ENCODE data around the gene ARHGAP44. TPM values are rescaled to one million over a fixed set of nuclear protein-coding genes. Genes with fewer than 3 reads are reported as not detected.

ARHGAP44 gene
- total RNA-seq, 1 donor from 2014 or later: 17.5 TPM

DNA sequence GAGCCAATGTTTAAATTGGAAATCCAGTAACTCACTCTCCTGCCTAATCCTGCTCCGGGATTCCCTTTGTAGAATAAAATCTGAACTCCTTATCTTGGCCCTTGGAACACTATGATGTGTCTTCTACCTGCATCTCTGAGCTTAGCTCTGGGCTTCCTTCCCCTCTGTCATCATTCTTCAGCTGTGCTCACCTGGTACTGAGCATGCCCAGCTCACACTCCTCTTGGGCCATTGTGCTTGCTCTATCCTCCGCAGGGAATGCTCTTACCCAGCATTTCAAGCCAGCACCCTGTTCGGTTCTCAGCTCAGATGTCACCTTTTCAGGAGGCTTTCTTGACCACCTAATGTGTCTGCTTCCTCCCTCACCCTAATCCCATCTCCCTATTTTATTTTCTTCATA lies 112.7 kb downstream of the ARHGAP44 start:
- no peak for DNase-seq
- Mint-ChIP-seq H3K27ac (ENCODE audit: unreplicated experiment) (no peak overlapping the region), H3K9me3 (ENCODE audit: unreplicated experiment) (peaks cover 4% of the 10 kb centered on the region), H3K4me1 (ENCODE audit: low read depth, unreplicated experiment) (no peaks in the 10 kb centered on the region), H3K4me3 (ENCODE audit: unreplicated experiment) (no peak overlapping the region), H3K27me3 (ENCODE audit: unreplicated experiment) (peaks cover 6% of the 10 kb centered on the region), H3K36me3 (ENCODE audit: unreplicated experiment) (peaks cover 15% of the 10 kb centered on the region)
- TF ChIP-seq, protein P1, sequence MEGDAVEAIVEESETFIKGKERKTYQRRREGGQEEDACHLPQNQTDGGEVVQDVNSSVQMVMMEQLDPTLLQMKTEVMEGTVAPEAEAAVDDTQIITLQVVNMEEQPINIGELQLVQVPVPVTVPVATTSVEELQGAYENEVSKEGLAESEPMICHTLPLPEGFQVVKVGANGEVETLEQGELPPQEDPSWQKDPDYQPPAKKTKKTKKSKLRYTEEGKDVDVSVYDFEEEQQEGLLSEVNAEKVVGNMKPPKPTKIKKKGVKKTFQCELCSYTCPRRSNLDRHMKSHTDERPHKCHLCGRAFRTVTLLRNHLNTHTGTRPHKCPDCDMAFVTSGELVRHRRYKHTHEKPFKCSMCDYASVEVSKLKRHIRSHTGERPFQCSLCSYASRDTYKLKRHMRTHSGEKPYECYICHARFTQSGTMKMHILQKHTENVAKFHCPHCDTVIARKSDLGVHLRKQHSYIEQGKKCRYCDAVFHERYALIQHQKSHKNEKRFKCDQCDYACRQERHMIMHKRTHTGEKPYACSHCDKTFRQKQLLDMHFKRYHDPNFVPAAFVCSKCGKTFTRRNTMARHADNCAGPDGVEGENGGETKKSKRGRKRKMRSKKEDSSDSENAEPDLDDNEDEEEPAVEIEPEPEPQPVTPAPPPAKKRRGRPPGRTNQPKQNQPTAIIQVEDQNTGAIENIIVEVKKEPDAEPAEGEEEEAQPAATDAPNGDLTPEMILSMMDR (IDR thresholded peaks at IDR 0.05; ENCODE audit: partially characterized antibody, unreplicated experiment): no peak

DNA sequence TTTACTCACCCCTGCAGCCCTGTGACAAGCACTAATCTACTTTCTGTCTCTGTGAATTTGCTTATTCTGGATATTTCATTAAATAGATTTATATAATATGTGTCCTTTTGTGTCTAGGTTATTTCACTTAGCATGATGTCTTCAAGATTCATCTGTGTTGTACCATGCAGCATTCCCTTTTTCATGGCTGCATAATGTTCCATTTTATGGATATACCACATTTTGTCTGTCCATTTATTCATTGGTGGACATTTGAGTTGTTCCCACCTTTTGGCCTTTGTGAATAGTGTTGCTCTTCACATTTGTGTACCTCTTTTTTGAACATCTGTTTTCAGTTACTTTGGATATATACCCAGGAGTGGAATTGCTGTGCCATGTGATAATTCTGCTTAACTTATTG lies 118.2 kb downstream of the ARHGAP44 start:
- no peaks in the 10 kb centered on the region for H3K4me1 Mint-ChIP-seq (ENCODE audit: low read depth, unreplicated experiment)
- H3K27ac Mint-ChIP-seq (ENCODE audit: unreplicated experiment): no peak overlapping the region
- no peaks in the 10 kb centered on the region for H3K9me3 Mint-ChIP-seq (ENCODE audit: unreplicated experiment)
- TF ChIP-seq, protein P1 (IDR thresholded peaks at IDR 0.05; ENCODE audit: partially characterized antibody, unreplicated experiment): no peak
- H3K4me3 Mint-ChIP-seq (ENCODE audit: unreplicated experiment): no peak overlapping the region
- peaks cover 11% of the 10 kb centered on the region for H3K36me3 Mint-ChIP-seq (ENCODE audit: unreplicated experiment)
- DNase-seq: no peak
- H3K27me3 Mint-ChIP-seq (ENCODE audit: unreplicated experiment): no peaks in the 10 kb centered on the region

DNA sequence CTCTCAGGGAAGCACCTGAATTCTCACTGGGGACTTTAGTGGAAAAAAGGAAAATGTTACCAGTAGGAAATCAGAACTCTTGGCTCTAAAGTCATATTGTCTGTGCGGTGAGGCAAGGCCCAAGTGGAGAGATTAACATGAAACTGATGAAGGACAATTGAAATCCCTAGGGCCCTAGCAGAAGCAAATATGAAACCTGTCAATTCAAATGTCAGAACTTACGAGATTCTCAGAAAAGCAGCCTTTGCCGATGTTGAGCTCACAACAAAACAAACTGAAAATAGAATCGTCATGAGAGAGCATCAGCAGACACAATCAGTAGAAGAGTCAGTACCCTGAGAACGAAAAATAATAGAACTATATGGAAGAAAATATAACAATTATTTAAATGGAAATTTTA lies 119.7 kb downstream of the ARHGAP44 start:
- Mint-ChIP-seq H3K9me3 (ENCODE audit: unreplicated experiment) (no peaks in the 10 kb centered on the region), H3K27ac (ENCODE audit: unreplicated experiment) (no peak overlapping the region), H3K27me3 (ENCODE audit: unreplicated experiment) (no peaks in the 10 kb centered on the region), H3K4me3 (ENCODE audit: unreplicated experiment) (no peak overlapping the region), H3K4me1 (ENCODE audit: low read depth, unreplicated experiment) (no peaks in the 10 kb centered on the region), H3K36me3 (ENCODE audit: unreplicated experiment) (peaks cover 11% of the 10 kb centered on the region)
- no peak for DNase-seq
- TF ChIP-seq, protein P1 (IDR thresholded peaks at IDR 0.05; ENCODE audit: partially characterized antibody, unreplicated experiment): no peak

DNA sequence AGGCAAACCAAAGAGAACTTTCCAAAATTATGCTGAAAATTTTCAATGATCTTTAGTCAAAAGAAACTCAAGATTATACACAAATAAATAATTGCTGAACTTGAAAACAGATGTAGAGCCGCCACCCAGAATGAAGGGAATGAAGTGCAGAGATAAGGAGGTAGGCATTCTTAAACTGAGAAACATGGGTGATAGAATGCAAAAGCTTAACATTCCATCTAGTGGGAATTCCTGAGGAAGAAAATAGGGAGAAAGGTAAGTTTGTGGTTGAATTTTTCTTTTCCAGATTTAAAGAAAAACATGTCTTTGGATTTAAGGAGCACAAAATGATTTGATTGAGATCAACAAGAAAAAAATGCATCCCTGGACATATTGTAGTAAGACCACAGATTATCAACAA lies 120.2 kb downstream of the ARHGAP44 start:
- H3K9me3 Mint-ChIP-seq (ENCODE audit: unreplicated experiment): no peaks in the 10 kb centered on the region
- DNase-seq: no peak
- H3K4me1 Mint-ChIP-seq (ENCODE audit: low read depth, unreplicated experiment): no peaks in the 10 kb centered on the region
- TF ChIP-seq, protein P1 (IDR thresholded peaks at IDR 0.05; ENCODE audit: partially characterized antibody, unreplicated experiment): no peak
- H3K27ac Mint-ChIP-seq (ENCODE audit: unreplicated experiment): no peak overlapping the region
- H3K4me3 Mint-ChIP-seq (ENCODE audit: unreplicated experiment): no peak overlapping the region
- H3K36me3 Mint-ChIP-seq (ENCODE audit: unreplicated experiment): peaks cover 11% of the 10 kb centered on the region
- no peaks in the 10 kb centered on the region for H3K27me3 Mint-ChIP-seq (ENCODE audit: unreplicated experiment)

DNA sequence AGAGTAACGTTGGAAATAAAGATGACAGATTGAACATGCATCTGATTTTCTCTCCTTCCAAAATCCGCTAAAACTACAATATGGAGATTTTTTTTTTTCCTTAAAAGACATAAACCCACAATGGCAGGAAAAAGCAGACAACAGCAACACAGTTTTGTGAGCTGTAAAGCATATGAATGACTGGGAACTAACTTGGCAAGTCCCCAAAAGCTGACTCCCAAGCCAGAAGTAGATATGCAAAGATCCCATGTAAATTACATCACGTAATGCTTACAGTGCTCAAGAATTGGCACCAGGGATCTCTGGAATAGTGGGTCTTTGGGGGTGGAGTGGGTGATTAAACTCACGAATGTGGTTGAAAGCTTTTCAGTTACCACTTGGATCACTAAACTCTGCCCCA lies 121.9 kb downstream of the ARHGAP44 start:
- Mint-ChIP-seq H3K9me3 (ENCODE audit: unreplicated experiment) (no peaks in the 10 kb centered on the region), H3K27me3 (ENCODE audit: unreplicated experiment) (peaks cover 2% of the 10 kb centered on the region), H3K36me3 (ENCODE audit: unreplicated experiment) (peaks cover 11% of the 10 kb centered on the region), H3K4me1 (ENCODE audit: low read depth, unreplicated experiment) (no peaks in the 10 kb centered on the region), H3K4me3 (ENCODE audit: unreplicated experiment) (no peak overlapping the region), H3K27ac (ENCODE audit: unreplicated experiment) (no peak overlapping the region)
- TF ChIP-seq, protein P1 (IDR thresholded peaks at IDR 0.05; ENCODE audit: partially characterized antibody, unreplicated experiment): no peak
- DNase-seq: no peak

Data from glutamatergic neuron (in vitro differentiated cells).